Measurements from ENCODE around the gene ACSL6. TPM values are rescaled to one million over a fixed set of nuclear protein-coding genes. Genes with fewer than 3 reads are reported as not detected.

Gene ACSL6
- 1 to 10 TPM in 3 of 4 donors, under 1 TPM in 1; 0.04 to 3.2 (median 1.1) TPM for total RNA-seq

- Histone ChIP-seq H3K9me3 (no peaks in the 10 kb centered on the region), H3K4me1 (peaks cover 13 to 39% (median 14%) of the 10 kb centered on the region in 3 donors), H3K27me3 (peaks cover 0 to 32% (median 0%) of the 10 kb centered on the region in 4 donors), H3K27ac (no peak within 1 kb of the TSS), H3K4me3 (peak within 1 kb of the TSS; percentile 43 to 77 (median 55)), H3K36me3 (no peaks in the 10 kb centered on the region)
- DNase-seq, result no peak
- no peak for TF ChIP-seq CTCF (IDR thresholded peaks at IDR 0.05)
- TF ChIP-seq POLR2A (IDR thresholded peaks at IDR 0.05), result no peak
- 0% methylated on average over 17 of the region's 63 CpGs; no CpG with 5 or more reads in 1 of the 2 donors for WGBS, 2 donors
- intact Hi-C loops (cut with DNase I), result no loop called here
Measured at GRCh38 chr5:132011622-132012343, at the start of gene ACSL6. Gene ACSL6, minus strand, starts transcription at chr5:132011658. Its CDS starts 105 bp downstream, at chr5:132011553.

GRCh38 chr5:132060501-132061161 is 49.2 kb upstream of the ACSL6 start, which contains the start of gene IL3:
Gene IL3, plus strand, starts transcription at chr5:132060655. Its CDS starts 52 bp downstream, at chr5:132060707.
- no peaks in the 10 kb centered on the region for H3K36me3 ChIP-seq
- H3K4me1 ChIP-seq, result no peaks in the 10 kb centered on the region
- no peak within 1 kb of the TSS for H3K27ac ChIP-seq
- intact Hi-C loops (cut with DNase I), result no loop called here
- DNase-seq, result no peak
- no peak for TF ChIP-seq POLR2A (IDR thresholded peaks at IDR 0.05)
- TF ChIP-seq CTCF (IDR thresholded peaks at IDR 0.05), result no peak
- H3K27me3 ChIP-seq, result no peaks in the 10 kb centered on the region
- no peak within 1 kb of the TSS for H3K4me3 ChIP-seq
- 91 to 92% methylated on average over 11 to 12 of the region's 16 CpGs for WGBS, 2 donors
- H3K9me3 ChIP-seq, result no peaks in the 10 kb centered on the region

- DNase-seq, result no peak
- intact Hi-C loops (cut with DNase I), result no loop called here
- no peaks in the 10 kb centered on the region for H3K27me3 ChIP-seq
- no peaks in the 10 kb centered on the region for H3K9me3 ChIP-seq
- H3K36me3 ChIP-seq, result no peaks in the 10 kb centered on the region
- no peak for TF ChIP-seq POLR2A (IDR thresholded peaks at IDR 0.05)
- no peak for TF ChIP-seq CTCF (IDR thresholded peaks at IDR 0.05)
- H3K4me3 ChIP-seq, result no peak overlapping the region
- 77 to 86% methylated on average over 3 to 8 of the region's 13 CpGs for WGBS, 2 donors
- no peak overlapping the region for H3K27ac ChIP-seq
- H3K4me1 ChIP-seq, result no peaks in the 10 kb centered on the region
Measured at GRCh38 chr5:132059696-132060500, 48.4 kb upstream of the ACSL6 start.

- Histone ChIP-seq H3K4me1 (no peaks in the 10 kb centered on the region), H3K4me3 (no peak overlapping the region), H3K36me3 (no peaks in the 10 kb centered on the region), H3K9me3 (no peaks in the 10 kb centered on the region), H3K27me3 (no peaks in the 10 kb centered on the region), H3K27ac (no peak overlapping the region)
- intact Hi-C loops (cut with DNase I), result no loop called here
- WGBS, 2 donors, result 77 to 93% methylated on average over 9 of the region's 9 CpGs
- no peak for DNase-seq
- no peak for TF ChIP-seq POLR2A (IDR thresholded peaks at IDR 0.05)
Measured at GRCh38 chr5:132059043-132059695, 47.7 kb upstream of the ACSL6 start.

GRCh38 chr5:132058646-132059042 is 47.2 kb upstream of the ACSL6 start:
- H3K4me1 ChIP-seq, result no peaks in the 10 kb centered on the region
- TF ChIP-seq CTCF (IDR thresholded peaks at IDR 0.05), result no peak
- no peaks in the 10 kb centered on the region for H3K27me3 ChIP-seq
- no peak overlapping the region for H3K27ac ChIP-seq
- no peaks in the 10 kb centered on the region for H3K36me3 ChIP-seq
- H3K9me3 ChIP-seq, result no peaks in the 10 kb centered on the region
- no peak for DNase-seq
- intact Hi-C loops (cut with DNase I), result no loop called here
- 75% methylated on average over 7 of the region's 7 CpGs for WGBS, 2 donors
- no peak overlapping the region for H3K4me3 ChIP-seq

Data from esophagus squamous epithelium (tissue), 5 donors.